ENCODE data around the gene EPN1. TPM values are rescaled to one million over a fixed set of nuclear protein-coding genes. Genes with fewer than 3 reads are reported as not detected.

The EPN1 gene
- total and polyA plus RNA-seq, 2 of the 8 experiments (the other 6 are each of a cell fraction or from before 2014, with no cell fraction given): 49.6 to 200 TPM

DNA sequence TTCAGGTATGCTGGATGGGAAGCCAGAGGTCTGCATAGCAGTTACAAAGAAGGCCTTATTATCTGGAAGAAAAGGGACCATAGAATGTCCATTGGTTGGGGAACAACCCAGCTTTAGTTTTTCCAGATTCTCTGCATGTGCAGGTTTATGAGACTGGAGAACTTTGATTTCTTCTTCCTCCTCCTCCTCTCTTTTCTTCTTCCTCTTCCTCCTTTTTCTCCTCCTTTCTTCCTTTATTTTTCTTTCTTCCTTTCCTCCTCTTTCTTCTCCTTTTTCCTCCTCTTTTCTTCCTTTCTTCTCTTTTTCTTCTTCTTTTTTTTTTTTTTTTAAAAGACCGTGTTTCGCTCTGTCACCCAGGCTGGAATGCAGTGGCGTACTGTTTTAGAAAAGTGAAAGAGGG, 30.9 kb downstream of the EPN1 start:
- H4K20me1 ChIP-seq (replicated peaks in 1 of 2; ENCODE audit: control insufficient read depth in 1 of 2, insufficient read depth in 2 of 2, low read length in 2 of 2): no peaks in the 10 kb centered on the region
- H2BK5ac ChIP-seq (ENCODE audit: low read depth, low read length): no peak overlapping the region
- FAIRE-seq (no peak), DNase-seq (ENCODE audit: low read depth in 1 of 2, low spot score in 2 of 2) (no peak)
- H3K14ac ChIP-seq (ENCODE audit: insufficient read length): no peak overlapping the region
- WGBS, 2 experiments (ENCODE audit: extremely low coverage in 1 of 2, insufficient coverage in 1 of 2, insufficient read length in 1 of 2, insufficient replicate concordance in 2 of 2, low coverage in 1 of 2, low lambda C conversion rate in 2 of 2, missing lambda C conversion rate in 1 of 2): 88% methylated on average over 3 of the region's 3 CpGs; no CpG with 5 or more reads in 1 of the 2 experiments
- POLR2A ChIA-PET (ENCODE audit: partially characterized antibody): no interaction called here
- H2BK120ac ChIP-seq (replicated peaks; ENCODE audit: low read depth, low read length): no peak overlapping the region
- H3K4me3 ChIP-seq (ENCODE audit: extremely low read depth in 1 of 4, insufficient read depth in 2 of 4, low read depth in 3 of 4, low read length in 4 of 4): no peak overlapping the region
- no peaks in the 10 kb centered on the region for H3K27me3 ChIP-seq (replicated peaks in 1 of 4; ENCODE audit: control insufficient read depth in 3 of 4, extremely low read depth in 1 of 4, insufficient read depth in 3 of 4, low read length in 3 of 4)
- no peak overlapping the region for H3K56ac ChIP-seq (replicated peaks; ENCODE audit: insufficient read length, low read depth, low read length)
- H4K5ac ChIP-seq (ENCODE audit: insufficient read length, low read depth, low read length): no peak overlapping the region
- H3K4me1 ChIP-seq (replicated peaks in 1 of 4; ENCODE audit: control insufficient read depth in 3 of 4, insufficient read depth in 4 of 4, low read length in 3 of 4): no peaks in the 10 kb centered on the region
- H3K9me3 ChIP-seq (ENCODE audit: insufficient read depth in 2 of 2, low read depth in 1 of 2, low read length in 1 of 2): peaks cover 19 to 37% of the 10 kb centered on the region in 2 experiments; a peak in 3 of 4 replicates
- H3K18ac ChIP-seq (ENCODE audit: extremely low read depth, low read length): no peak overlapping the region
- H4K8ac ChIP-seq (ENCODE audit: extremely low read depth, insufficient read depth, low read length): no peak overlapping the region
- H3K23me2 ChIP-seq (ENCODE audit: low read depth, low read length): no peaks in the 10 kb centered on the region
- H3K79me1 ChIP-seq (ENCODE audit: low read depth, low read length): no peaks in the 10 kb centered on the region
- no peak overlapping the region for H2BK12ac ChIP-seq (ENCODE audit: low read depth, low read length)
- TF ChIP-seq KDM5A (IDR thresholded peaks at IDR 0.05; ENCODE audit: low read length): no peak
- TF ChIP-seq FOSL1 (IDR thresholded peaks at IDR 0.05; ENCODE audit: insufficient read depth, low read depth, low read length): no peak
- no peak for TF ChIP-seq HDAC2 (IDR thresholded peaks at IDR 0.05; ENCODE audit: borderline replicate concordance in 1 of 2, low read depth in 2 of 2, low read length in 2 of 2)
- TF ChIP-seq HDAC6 (IDR thresholded peaks at IDR 0.05; ENCODE audit: low read depth, low read length): no peak
- no peak for TF ChIP-seq TEAD4 (IDR thresholded peaks at IDR 0.05; ENCODE audit: low read depth, low read length)
- TF ChIP-seq KDM4A (IDR thresholded peaks at IDR 0.05; ENCODE audit: low read depth, low read length, severe bottlenecking): no peak
- TF ChIP-seq SIRT6 (IDR thresholded peaks at IDR 0.05; ENCODE audit: low read length): no peak
- TF ChIP-seq POU5F1 (IDR thresholded peaks at IDR 0.05; ENCODE audit: low read depth, low read length): no peak
- TF ChIP-seq TBP (IDR thresholded peaks at IDR 0.05; ENCODE audit: low read depth, low read length): no peak
- no peak for TF ChIP-seq SP2 (IDR thresholded peaks at IDR 0.05; ENCODE audit: low read length)
- H2AFZ ChIP-seq (ENCODE audit: low read length): no peak overlapping the region
- H3K4me2 ChIP-seq (ENCODE audit: insufficient read depth in 1 of 2, low read depth in 2 of 2, low read length in 2 of 2): no peak overlapping the region
- CTCF ChIA-PET (ENCODE audit: partially characterized antibody): interaction anchor here (1.3 kb wide), 1 partner anchor 10 kb away, joined by 3 read pairs; no protein-coding TSS in a partner anchor
- no peaks in the 10 kb centered on the region for H3K79me2 ChIP-seq (ENCODE audit: control insufficient read depth in 1 of 2, insufficient read depth in 2 of 2, low read length in 2 of 2)
- H3K36me3 ChIP-seq (ENCODE audit: control insufficient read depth in 2 of 4, insufficient read depth in 4 of 4, low read length in 3 of 4): peaks cover 0 to 8% (median 0%) of the 10 kb centered on the region in 4 experiments; a peak in 1 of 8 replicates
- no peak overlapping the region for H3K23ac ChIP-seq (ENCODE audit: insufficient read length)
- no peak overlapping the region for H3K27ac ChIP-seq (ENCODE audit: low read depth, low read length)
- no peak overlapping the region for H4K91ac ChIP-seq (replicated peaks; ENCODE audit: insufficient read length, low read length)
- H2BK20ac ChIP-seq (ENCODE audit: low read length): no peak overlapping the region
- H3K9ac ChIP-seq (replicated peaks in 1 of 4; ENCODE audit: extremely low read depth in 1 of 4, low read depth in 3 of 4, low read length in 3 of 4): no peak overlapping the region
- H2BK15ac ChIP-seq (ENCODE audit: low read length): no peak overlapping the region
- H2AK5ac ChIP-seq (ENCODE audit: low read depth, low read length): no peak overlapping the region
- no peak overlapping the region for H3K4ac ChIP-seq (replicated peaks; ENCODE audit: insufficient read length, low read depth, low read length)

All from H1 (cell line).